Measurements from ENCODE around the gene PAQR5.
A peak's percentile ranks its signal among the peaks of the same experiment; 100 is the strongest.
"Not testable (repeated sequence)": the region's sequence is repeated elsewhere in the genome, so short reads cannot be mapped to it uniquely, and the experiment has no call there.

The PAQR5 gene

DNA sequence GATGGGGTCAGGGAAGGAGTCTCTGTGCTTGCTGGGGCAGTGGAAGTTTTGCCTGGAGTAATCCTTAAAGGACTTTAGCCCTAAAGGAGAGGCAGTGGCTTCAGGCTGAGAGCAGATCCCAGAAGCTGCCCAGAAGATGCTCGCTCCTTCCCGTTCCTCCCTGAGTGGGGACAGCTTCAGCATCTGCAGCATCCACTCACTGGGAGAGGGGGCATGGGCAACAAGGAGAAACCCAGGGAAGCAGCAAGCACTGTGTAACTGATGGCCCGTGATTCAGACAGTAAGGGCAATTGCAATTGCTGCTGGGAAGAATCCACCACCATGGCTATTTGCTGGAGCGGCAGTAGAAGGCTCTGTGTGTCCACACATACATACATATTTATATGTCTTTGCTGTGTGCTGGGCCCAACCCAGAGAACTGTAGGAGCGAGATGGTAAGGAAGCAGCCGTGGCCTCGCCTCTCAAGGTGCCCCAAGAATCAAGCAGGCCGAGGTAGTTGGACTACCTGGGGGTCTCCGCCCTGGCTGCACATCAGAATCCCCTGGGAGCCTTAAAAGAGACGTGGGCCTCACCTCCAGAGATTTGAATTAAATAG lies 5.8 kb upstream of the PAQR5 start:
- no peak for DNase-seq (ENCODE audit: low read depth, low spot score)
- H3K27ac ChIP-seq = no peak overlapping the region

DNA sequence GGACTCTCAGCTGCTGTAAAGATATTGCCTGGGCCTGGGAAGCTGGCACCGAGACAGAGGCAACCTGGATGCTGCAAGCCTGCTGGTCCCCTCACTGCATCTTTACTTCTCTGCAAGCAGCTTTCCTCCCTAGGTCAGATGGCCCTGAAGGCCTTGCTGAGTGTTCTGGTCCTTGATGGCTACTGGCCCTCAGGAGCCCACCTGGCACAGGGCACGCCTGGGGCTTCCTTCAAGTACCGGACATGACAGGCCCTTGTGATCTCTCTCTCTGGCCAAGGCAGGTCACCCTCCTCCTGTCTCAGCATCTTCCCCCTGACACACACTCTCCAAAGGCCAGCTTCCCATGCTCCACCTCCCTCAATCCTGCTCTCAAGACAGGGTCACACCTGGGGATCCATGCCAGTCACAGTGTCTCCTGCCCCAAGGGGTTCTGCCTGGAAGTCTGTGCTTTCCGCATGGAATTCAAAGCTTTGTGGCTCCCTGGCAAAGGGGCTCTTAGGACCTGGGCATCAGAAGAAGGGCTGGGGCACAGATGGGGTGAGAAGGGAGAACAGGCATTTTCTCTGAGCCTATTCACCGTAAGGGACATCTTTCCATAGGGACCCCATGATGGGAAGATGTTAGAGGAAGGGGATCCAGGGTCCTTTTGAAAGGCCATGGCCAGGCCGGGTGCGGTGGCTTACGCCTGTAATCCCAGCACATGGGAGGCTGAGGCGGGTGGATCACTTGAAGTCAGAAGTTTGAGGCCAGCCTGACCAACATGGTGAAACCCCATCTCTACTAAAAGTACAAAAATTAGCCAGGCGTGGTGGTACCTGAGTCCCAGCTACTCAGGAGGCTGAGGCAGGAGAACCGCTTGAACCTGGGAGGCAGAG lies 4.7 kb upstream of the PAQR5 start:
- DNase-seq (ENCODE audit: low read depth, low spot score) = no peak
- H3K27ac ChIP-seq = no peak overlapping the region

- DNase-seq (ENCODE audit: low read depth, low spot score) = no peak
- H3K27ac ChIP-seq = no peak overlapping the region
Measured at GRCh38 chr15:69296606-69297005, 2.1 kb upstream of the PAQR5 start.

DNA sequence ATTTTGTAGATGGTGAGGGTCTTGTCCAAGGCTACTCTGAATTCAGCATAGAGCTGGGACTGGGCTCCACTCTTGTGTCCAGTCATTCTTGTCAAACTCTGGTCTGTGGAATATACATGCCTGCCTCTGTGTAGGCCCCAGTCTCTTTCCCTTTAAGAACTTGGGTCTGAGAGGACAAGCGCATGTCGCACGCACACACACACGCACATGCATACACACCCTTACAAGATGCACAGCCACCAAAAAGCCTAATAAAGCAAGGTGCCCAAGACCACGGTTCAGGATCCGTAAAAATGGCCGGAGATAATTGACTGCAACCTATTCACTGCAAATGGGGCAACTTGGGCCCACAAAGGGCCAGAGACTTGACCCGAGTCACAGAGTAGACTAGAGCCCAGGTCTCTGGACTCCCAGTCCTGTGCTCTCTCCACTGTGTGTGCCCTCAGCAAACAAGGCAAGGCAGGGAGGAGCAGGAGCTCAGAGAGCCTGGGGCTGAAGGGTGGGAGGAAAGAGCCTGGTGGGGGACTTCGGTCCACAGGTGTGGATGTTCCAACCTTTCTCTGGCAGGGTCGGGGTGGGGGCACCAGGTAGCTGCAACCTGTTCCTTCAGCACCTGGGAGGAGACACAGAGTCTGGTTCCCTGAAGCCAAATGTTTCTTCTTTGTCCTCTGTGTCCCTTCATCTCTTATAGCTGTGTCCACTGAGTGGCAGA lies 914 bp upstream of the PAQR5 start:
- H3K27ac ChIP-seq = no peak overlapping the region
- no peak for DNase-seq (ENCODE audit: low read depth, low spot score)

GRCh38 chr15:69298354-69298696 lies 387 bp upstream of the PAQR5 start:
- no peak for DNase-seq (ENCODE audit: low read depth, low spot score)
- no peak overlapping the region for H3K27ac ChIP-seq

GRCh38 chr15:69299451-69299886 lies 757 bp downstream of the PAQR5 start:
- H3K27ac ChIP-seq = no peak overlapping the region
- DNase-seq (ENCODE audit: low read depth, low spot score) = no peak

- DNase-seq (ENCODE audit: low read depth, low spot score) = no peak
- no peak overlapping the region for H3K27ac ChIP-seq
Measured at GRCh38 chr15:69299943-69300588, 1.4 kb downstream of the PAQR5 start.

DNA sequence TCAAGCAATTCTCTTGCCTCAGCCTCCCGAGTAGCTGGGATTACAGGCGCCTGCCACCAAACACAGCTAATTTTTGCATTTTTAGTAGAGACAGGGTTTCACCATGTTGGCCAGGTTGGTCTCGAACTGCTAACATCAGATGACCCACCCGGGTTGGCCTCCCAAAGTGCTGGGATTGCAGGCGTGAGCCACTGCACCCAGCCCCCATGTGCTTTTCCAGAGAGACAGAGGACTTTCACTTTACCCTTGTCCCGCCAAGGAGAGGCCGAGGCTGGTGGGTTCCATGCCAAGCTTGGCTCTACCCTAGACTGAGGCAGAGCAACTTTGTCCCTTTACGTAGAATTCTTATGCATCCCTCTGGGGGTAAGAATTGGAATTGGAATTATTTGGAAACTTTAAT lies 2.4 kb downstream of the PAQR5 start:
- not testable (repeated sequence) for H3K27ac ChIP-seq; DNase-seq (ENCODE audit: low read depth, low spot score)

DNA sequence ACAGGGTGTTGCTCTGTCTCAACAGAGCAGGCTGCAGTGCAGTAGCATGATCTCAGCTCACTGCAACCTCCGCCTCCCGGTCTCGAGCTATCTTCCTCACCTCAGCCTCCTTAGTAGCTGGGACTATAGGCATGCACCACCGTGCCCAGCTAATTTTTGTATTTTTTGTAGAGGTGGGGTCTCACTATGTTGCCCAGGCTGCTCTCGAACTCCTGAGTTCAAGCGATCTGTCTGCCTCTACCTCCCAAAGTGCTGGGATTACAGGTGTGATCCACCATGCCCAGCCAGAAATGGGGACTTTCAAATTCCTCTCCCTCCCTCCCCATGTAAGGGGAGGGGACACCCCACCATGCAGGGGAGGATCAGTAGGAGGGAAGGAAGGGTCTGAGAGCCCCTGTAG lies 3.4 kb downstream of the PAQR5 start:
- not testable (repeated sequence) for H3K27ac ChIP-seq; DNase-seq (ENCODE audit: low read depth, low spot score)

DNA sequence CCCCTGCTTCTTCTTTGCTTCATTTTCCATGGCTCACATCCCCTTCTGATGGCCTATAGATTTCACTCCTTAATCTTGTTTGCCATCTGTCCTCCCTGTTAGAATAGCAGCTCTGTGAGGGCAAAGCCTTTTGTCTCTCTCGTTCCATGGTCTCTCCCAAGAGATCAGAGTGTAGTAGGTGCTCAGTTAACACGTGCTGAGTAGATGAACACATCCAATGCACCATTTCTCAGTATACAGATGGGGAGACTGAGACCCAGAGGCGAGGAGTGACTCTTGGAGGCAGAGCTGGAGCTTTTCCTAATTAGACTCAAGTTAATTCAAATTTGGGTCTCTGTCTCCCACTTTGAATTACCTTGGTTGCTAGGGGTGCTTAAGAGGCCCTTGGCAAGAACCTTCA lies 4.2 kb downstream of the PAQR5 start:
- H3K27ac ChIP-seq = no peak overlapping the region
- DNase-seq (ENCODE audit: low read depth, low spot score) = no peak

- DNase-seq (ENCODE audit: low read depth, low spot score) = no peak
- peak overlapping the region; percentile 57 for H3K27ac ChIP-seq
Measured at GRCh38 chr15:69303337-69304181, 4.8 kb downstream of the PAQR5 start.

DNA sequence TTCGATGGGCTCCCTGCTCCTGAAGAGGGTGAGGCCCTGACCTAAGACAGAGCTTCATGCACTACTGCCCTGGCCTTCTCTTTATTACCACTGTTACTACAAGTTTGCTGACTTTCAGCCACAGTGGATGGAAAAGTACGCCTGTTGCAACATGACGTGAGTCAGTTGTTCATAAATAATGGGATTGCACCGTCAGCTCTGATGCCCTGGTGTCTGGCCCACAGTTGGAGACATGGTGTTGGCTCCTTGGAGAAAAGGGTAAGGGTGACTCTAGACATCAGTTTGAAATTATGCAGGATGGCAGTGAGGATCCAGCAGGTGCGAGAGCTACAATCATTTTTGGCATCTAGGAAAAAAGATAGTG lies 5.5 kb downstream of the PAQR5 start:
- H3K27ac ChIP-seq = peak overlapping the region; percentile 57
- DNase-seq (ENCODE audit: low read depth, low spot score) = peak; percentile 26

GRCh38 chr15:69305204-69305931 lies 6.7 kb downstream of the PAQR5 start:
- peak overlapping the region; percentile 57 for H3K27ac ChIP-seq
- DNase-seq (ENCODE audit: low read depth, low spot score) = no peak

DNA sequence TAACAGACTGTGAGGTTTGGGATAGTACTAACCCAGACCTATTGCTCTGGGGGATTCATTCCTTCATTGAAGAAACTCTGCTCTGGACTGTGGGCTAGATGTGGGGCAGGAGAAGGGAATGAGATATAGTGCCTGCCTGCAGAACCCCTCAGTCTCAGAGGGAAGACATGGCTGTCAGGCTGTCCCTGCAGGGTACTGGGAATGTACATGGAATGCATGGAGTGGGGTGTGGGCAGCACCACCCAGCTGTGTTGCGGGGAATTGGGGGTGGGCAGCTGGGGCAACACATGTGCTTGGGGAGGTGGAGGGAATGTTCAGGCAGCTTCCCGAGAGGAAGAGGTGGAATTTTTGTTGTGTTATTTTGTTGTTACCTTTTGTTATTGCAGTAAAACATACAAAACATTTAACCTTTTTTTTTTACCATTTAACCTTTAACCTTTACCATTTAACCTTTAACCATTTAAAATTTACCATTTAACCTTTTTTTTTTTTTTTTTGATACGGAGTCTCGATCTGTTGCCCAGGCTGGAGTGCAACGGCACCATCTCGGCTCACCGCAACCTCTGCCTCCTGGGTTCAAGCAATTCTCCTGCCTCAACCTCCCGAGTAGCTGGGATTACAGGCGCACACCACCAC lies 7.3 kb downstream of the PAQR5 start:
- DNase-seq (ENCODE audit: low read depth, low spot score) = no peak
- H3K27ac ChIP-seq = peak overlapping the region; percentile 57

DNA sequence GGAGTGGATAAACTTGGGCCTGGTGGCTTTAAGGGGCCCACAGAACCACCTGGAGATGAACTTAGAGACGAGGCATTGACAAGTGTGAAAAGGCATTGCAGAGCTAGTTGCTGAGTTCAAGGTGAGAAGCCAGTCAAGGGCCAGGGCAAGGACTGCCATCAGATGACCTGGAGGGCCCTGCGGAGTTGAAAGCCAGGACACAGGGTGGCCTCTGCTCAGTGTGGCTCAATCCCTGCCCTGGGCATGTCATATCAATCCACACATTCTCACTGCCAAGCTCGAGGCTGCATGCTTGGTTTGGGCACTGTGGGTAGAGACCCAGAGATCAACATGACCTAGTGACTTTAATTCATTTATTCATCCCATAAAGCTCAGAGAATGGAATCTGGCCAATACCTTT lies 9.2 kb downstream of the PAQR5 start:
- DNase-seq (ENCODE audit: low read depth, low spot score) = no peak
- no peak overlapping the region for H3K27ac ChIP-seq

- no peak overlapping the region for H3K27ac ChIP-seq
- DNase-seq (ENCODE audit: low read depth, low spot score) = no peak
Measured at GRCh38 chr15:69308949-69309348, 10.2 kb downstream of the PAQR5 start.

DNA sequence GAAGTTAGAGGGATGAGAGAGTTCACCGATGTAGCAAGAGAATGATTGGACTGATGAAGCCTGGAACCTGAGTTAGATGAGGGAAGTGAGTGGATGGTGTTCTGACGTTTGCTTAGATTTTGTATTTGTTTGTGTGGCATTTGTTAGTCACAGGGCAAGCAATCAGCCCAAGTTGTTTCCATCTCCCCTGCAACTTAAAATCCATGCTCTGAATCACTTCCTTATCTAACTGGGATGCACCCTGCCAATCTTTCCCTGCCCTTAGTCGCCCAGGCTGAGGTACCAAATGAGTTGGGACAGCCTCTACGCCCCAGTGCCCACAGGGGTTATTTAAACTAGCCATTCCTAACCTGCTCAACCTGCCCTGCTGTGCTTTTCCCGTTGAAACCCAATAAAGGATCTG lies 12.6 kb downstream of the PAQR5 start:
- DNase-seq (ENCODE audit: low read depth, low spot score) = no peak
- no peak overlapping the region for H3K27ac ChIP-seq

- no peak for DNase-seq (ENCODE audit: low read depth, low spot score)
- H3K27ac ChIP-seq = no peak overlapping the region
Measured at GRCh38 chr15:69313432-69314000, 14.8 kb downstream of the PAQR5 start.

DNA sequence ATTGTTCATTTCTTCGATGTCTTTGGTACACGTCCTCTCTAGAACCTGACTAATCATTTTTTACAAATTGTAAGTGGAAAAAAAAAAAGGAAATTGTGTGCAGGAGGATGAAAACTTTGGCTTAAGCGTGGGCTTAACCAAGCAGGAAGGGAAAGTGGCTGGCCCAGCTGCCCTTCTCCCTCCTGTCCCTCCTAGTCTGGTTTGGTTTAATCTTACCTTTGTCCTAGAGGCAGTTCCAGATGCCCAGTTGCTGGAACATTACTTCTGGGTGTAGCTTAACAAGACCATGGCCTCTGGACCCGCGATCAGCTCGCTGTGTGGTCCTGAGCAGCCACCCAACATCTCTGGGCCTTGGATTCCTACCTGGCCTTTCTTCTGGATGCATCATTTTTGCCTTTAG lies 15.4 kb downstream of the PAQR5 start:
- no peak for DNase-seq (ENCODE audit: low read depth, low spot score)
- H3K27ac ChIP-seq = no peak overlapping the region
